ENCODE results near the gene ZFR.
A peak's percentile ranks its signal among the peaks of the same experiment; 100 is the strongest.
"Not testable (repeated sequence)": the region's sequence is repeated elsewhere in the genome, so short reads cannot be mapped to it uniquely, and the experiment has no call there.

The ZFR gene

DNA sequence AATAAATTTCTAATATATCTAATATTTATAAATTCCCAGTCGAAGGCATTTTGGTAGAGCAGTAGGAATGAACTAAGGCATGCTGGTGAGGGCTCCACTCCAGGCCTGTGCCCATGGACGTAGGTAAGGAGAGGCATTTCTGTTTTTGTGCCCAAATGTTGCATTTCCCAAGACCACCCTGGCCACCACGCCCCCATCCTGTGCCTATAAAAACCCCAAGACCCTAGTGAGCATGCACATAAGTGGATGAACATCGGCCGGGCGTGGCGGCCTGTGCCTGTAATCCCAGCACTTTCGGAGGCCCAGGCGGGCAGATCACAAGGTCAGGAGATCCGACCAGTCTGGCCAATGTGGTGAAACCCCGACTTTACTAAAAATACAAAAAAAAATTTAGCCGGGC is 121.7 kb downstream of the ZFR start:
- no peak for DNase-seq (ENCODE audit: low read depth in 2 of 2)

- not testable (repeated sequence) for DNase-seq (ENCODE audit: low read depth in 2 of 2)
Observed at GRCh38 chr5:32321787-32322186, 122.8 kb downstream of the ZFR start.

DNA sequence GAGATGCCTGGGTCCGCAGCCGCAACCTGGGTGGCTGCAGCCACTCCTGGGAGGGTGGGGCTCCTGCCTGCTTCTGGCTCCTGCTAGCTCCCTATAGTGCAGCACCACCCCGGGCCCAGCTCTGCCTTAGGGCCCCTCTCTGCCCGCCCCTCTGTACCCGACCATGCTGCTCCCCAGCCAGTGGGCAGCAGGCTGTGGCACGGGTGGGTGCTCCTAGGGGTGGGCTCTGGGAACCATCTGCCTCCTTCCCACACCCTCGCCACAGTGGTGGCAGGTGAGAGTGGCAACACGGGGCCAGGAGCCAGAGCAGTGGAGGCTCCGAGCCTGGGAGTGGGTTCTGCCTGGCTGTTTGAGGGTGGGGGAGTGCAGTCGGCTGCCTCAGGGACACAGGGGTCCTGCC is 124.0 kb downstream of the ZFR start:
- DNase-seq (ENCODE audit: low read depth in 2 of 2), result no peak

DNA sequence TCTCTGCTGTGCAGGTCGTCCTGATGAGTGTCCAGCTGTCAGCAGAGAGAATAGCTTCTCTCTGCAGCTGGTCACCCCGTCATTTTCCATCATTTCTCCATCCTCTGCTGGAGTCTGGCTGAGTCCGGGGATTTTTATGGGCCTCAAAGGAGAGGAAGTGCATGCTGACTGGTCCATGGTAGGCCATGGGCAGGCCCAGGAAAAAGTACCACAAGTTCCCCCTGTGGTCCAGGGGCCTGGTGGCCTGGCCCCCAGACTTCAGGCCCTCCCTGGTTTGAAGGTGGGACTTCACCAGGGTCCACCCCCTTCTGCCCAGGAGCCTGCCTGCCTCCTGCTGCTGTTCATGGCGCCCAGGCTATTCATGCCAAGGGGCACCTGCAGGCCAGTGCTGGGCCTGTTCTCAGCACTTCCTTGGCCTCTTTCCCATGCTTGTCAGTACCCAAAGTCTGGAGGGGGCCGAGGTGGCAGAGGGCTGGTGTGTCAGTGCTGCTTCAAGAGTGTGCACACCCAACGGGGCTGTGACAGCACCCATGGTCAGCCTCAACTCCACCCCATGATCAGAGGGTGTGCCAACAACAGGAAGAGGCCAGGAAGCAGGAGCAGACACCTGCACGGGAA is 124.5 kb downstream of the ZFR start:
- no peak for DNase-seq (ENCODE audit: low read depth in 2 of 2)

DNA sequence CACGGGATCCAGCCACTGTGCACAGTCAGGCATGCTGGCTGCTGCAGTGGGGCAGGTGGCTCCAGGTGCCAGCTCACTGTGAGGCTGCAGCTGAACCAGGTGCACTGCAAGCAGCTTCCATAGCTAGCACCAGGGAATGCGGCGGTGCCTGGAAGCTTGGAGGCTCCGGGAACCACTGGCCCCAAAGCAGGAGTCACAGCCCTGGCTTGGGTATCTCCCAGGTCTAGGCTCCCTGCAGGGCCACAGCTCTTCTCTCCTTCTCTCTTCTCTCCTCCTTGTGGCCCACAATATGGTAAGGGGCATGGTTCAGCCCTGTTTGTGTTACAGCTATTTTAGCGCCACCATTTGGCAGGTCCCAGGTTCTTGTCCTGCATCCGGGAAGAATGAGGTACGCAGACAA is 125.1 kb downstream of the ZFR start:
- no peak for DNase-seq (ENCODE audit: low read depth in 2 of 2)

GRCh38 chr5:32317041-32317440 is 127.5 kb downstream of the ZFR start:
- DNase-seq (ENCODE audit: low read depth in 2 of 2), result no peak

- DNase-seq (ENCODE audit: low read depth in 2 of 2), result no peak
Observed at GRCh38 chr5:32315221-32316014, 129.1 kb downstream of the ZFR start.

GRCh38 chr5:32314658-32315057 is 129.9 kb downstream of the ZFR start:
- DNase-seq (ENCODE audit: low read depth in 2 of 2), result no peak

- not testable (repeated sequence) for DNase-seq (ENCODE audit: low read depth in 2 of 2)
Observed at GRCh38 chr5:32314152-32314488, 130.4 kb downstream of the ZFR start.

- DNase-seq (ENCODE audit: low read depth in 2 of 2), result peak; percentile 99 to 100
Observed at GRCh38 chr5:32312595-32313332, 131.8 kb downstream of the ZFR start, which contains the start of gene MTMR12. MTMR12 (minus strand) TSS chr5:32312939; CDS start chr5:32312838, 101 bp downstream.

GRCh38 chr5:32312197-32312594 is 132.3 kb downstream of the ZFR start:
- peak in 1 of 2 donors; percentile 41 for DNase-seq (ENCODE audit: low read depth in 2 of 2)

DNA sequence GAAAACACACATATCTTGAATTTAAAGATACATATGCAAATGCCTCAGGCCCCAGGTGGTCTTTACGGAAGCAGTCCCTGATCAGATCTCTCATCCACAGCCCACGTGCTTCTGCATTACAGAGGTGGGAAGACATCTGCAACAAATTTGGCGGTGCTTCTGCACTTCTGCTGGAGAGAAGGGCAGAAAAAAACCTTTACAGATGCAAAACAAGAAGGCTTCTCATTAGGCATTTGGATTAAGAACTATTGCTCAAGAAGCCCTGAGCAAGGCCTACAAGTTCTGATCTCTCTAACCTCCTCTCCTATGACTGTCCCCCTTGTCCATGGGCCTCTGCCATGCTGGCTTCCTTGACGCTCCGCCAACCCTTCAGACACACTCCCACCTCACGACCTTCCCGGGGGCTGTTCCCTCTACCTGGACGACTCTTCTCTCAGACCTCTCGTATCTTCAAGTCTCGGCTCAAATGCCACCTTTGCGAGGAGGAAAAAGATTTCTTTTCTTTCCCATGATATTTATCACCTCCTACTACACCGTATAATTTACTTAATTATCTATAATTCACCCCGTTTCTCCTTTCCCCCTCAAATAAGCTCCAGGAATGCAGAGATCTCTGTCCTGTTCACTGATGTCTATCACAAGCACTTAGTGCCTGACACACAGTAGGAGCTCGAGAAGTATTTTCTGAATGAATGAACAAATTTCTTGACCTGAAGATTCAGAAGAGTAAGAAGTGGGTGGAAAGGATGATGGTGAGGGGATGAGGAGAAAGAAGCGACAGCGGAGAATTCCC is 132.9 kb downstream of the ZFR start:
- DNase-seq (ENCODE audit: low read depth in 2 of 2), result no peak

DNA sequence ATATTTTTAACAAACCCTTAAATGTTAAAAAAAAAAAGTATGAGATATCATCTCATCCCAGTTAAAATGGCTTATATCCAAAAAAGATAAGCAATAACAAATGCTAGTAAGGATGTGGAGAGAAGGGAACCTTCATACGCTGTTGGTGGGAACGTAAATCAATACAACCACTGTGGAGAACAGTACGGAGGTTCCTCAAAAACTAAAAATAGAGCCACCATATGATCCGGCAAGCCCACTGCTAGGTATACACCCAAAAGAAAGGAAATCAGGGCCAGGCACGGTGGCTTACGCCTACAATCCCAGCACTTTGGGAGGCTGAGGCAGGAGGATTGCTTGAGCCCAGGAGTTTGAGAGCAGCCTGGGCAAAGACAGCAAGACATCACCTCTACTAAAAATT is 134.8 kb downstream of the ZFR start:
- DNase-seq (ENCODE audit: low read depth in 2 of 2), result no peak

GRCh38 chr5:32308946-32309345 is 135.6 kb downstream of the ZFR start:
- no peak for DNase-seq (ENCODE audit: low read depth in 2 of 2)

GRCh38 chr5:32307769-32308194 is 136.8 kb downstream of the ZFR start:
- DNase-seq (ENCODE audit: low read depth in 2 of 2), result no peak

DNA sequence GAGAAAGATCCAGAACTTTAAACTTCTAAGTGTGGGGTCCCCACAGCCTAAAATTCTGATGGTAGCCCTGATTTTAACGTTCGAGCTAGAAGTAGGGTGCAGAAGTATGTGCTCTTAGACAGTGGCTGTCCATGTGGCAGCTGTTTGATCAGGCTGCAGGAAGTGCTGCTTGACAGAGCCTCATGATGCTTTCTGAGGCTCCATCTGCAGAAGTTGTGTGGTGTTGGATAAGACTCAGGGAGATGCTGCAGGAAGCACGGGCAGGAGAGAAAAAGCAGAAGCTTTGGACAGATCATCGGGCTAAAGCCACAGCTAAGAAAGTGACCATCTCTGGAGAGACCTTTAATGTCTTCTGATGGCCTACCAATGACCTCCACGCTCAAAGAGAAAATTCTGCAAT is 139.9 kb downstream of the ZFR start:
- no peak for DNase-seq (ENCODE audit: low read depth in 2 of 2)
